Measurements from ENCODE around the gene PSMB9. TPM values are rescaled to one million over a fixed set of nuclear protein-coding genes. Genes with fewer than 3 reads are reported as not detected.

PSMB9 gene
- total and polyA plus RNA-seq, 2 of the 4 experiments (the other 2 are of a cell fraction) = 9.0 to 12.8 TPM

DNA sequence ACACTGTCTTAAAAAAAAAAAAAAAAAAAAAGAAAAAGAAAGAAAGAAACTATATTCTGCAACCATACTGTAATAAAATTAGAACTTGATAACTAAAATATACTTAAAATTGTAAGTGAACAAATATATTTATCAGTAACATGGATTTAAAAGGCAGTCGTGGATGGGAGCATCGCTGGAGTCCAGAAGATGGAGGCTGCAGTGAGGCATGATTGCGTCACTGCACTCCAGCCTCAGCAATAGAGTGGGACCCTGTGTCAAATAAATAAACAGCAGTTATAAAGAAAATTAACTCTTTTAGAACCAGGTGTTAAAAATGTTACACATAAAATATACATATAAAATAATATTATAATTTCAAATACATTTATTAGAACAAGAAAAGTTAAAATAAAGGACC lies 8.7 kb downstream of the PSMB9 start:
- Histone ChIP-seq H3K18ac (ENCODE audit: low read depth, low read length) (no peak overlapping the region), H2AK9ac (replicated peaks; ENCODE audit: low read depth, low read length, poor library complexity) (no peak overlapping the region), H2AFZ (replicated peaks; ENCODE audit: low read length, poor library complexity) (no peak overlapping the region), H3K23ac (ENCODE audit: low read depth, low read length) (no peak overlapping the region), H2BK15ac (ENCODE audit: low read depth, low read length) (no peak overlapping the region), H3K9ac (ENCODE audit: low read depth, low read length) (no peak overlapping the region), H4K8ac (ENCODE audit: low read depth in 2 of 2, low read length in 2 of 2) (no peak overlapping the region), H3K4me1 (ENCODE audit: control insufficient read depth, insufficient read depth, low read length) (peaks cover 2% of the 10 kb centered on the region; the same call in 1 of the 2 replicates), H3K27me3 (ENCODE audit: control insufficient read depth, insufficient read depth, low read length) (peaks cover 15% of the 10 kb centered on the region), H3K4me3 (ENCODE audit: insufficient read depth, low read depth, low read length) (no peak overlapping the region), H2BK20ac (ENCODE audit: low read depth, low read length) (no peak overlapping the region), H3K56ac (ENCODE audit: extremely low read depth, insufficient read depth, low read length) (no peak overlapping the region), H3K9me3 (ENCODE audit: control insufficient read depth, insufficient read depth, low read length) (no peaks in the 10 kb centered on the region), H3K27ac (ENCODE audit: insufficient read depth, low read length) (no peak overlapping the region), H4K91ac (ENCODE audit: insufficient read depth, low read depth, low read length) (no peak overlapping the region), H3K4me2 (ENCODE audit: low read depth, low read length) (no peak overlapping the region), H3K79me1 (ENCODE audit: low read depth in 1 of 2, low read length in 2 of 2) (no peaks in the 10 kb centered on the region), H2AK5ac (ENCODE audit: low read depth, low read length) (no peak overlapping the region), H4K5ac (ENCODE audit: low read depth, low read length) (no peak overlapping the region), H3K9me1 (ENCODE audit: insufficient read depth, low read length) (no peaks in the 10 kb centered on the region), H4K20me1 (ENCODE audit: insufficient read depth, low read length) (no peaks in the 10 kb centered on the region), H3K14ac (replicated peaks; ENCODE audit: low read depth, low read length) (no peak overlapping the region), H3K36me3 (ENCODE audit: control insufficient read depth, insufficient read depth, low read length) (no peaks in the 10 kb centered on the region; the same call in 1 of the 2 replicates), H2BK120ac (ENCODE audit: low read depth, low read length) (no peak overlapping the region), H2BK5ac (ENCODE audit: low read depth, low read length, poor library complexity, severe bottlenecking) (no peak overlapping the region), H3K4ac (ENCODE audit: low read depth, low read length) (no peak overlapping the region)
- in situ Hi-C loops (cut with MboI; ENCODE audit: low sequenced_read_pairs) = no loop called here
- BruUV-seq (replicated peaks) = no TSS peak
- no peak for TF ChIP-seq POLR2A (IDR thresholded peaks at IDR 0.05; ENCODE audit: low read depth, low read length)
- peak; percentile 88 for TF ChIP-seq CEBPB (IDR thresholded peaks at IDR 0.05; ENCODE audit: low read depth, low read length)
- no CpG with 5 or more reads among the region's 3 CpGs for WGBS, 2 experiments (ENCODE audit: extremely low coverage in 2 of 2, insufficient read length in 1 of 2)
- DNase-seq (no peak), ATAC-seq (ENCODE audit: low read depth) (no peak)
- dilution Hi-C loops (cut with HindIII; ENCODE audit: low sequenced_read_pairs, unreplicated experiment) = no loop called here
- intact Hi-C loops (cut with micrococcal nuclease) = loop anchor here (10.0 kb wide), 2 partner anchors 158 to 198 kb away; partner anchors contain the start of gene HLA-DQB1
- ChIA-PET POLR2A (ENCODE audit: unreplicated experiment) (no interaction called here), CTCF (interaction anchor here (0.7 to 1.6 kb wide), 2 partner anchors 24 to 30 kb away, joined by 4 to 6 read pairs; partner anchors contain the start of gene TAP2)

Measured in IMR-90 (cell line).